GM10248 (cell line): ENCODE measurements around the gene ETV3.
"Not testable (repeated sequence)": the region's sequence is repeated elsewhere in the genome, so short reads cannot be mapped to it uniquely, and the experiment has no call there.

Experiments
- CTCF ChIA-PET: fragments of 300-600 bp; sonication (Branson Sonifier 250); formaldehyde crosslinking; extraction: SDS; loops from one replicate; lab custom pipeline; 2021; ENCODE audit warnings: antibody characterized with exemption; lab: Yijun Ruan, JAX
- POLR2A ChIA-PET: fragments of 350-650 bp; sonication (Branson Sonifier 250); formaldehyde crosslinking; extraction: SDS; loops from one replicate; lab custom pipeline; 2020; ENCODE audit warnings: antibody characterized with exemption; lab: Yijun Ruan, JAX
- DNase-seq: peaks from one replicate; pipeline ENCODE4 v3.0.0; 2012; ENCODE audit errors: extremely low spot score
- TF ChIP-seq, protein P1 (sequence below): IDR thresholded peaks from 2 replicates; pipeline ENCODE4 v1.5.1; 2012; ENCODE audit warnings: mild to moderate bottlenecking, low read depth; ENCODE audit errors: extremely low read depth, missing control alignments, control extremely low read depth

The ETV3 gene

DNA sequence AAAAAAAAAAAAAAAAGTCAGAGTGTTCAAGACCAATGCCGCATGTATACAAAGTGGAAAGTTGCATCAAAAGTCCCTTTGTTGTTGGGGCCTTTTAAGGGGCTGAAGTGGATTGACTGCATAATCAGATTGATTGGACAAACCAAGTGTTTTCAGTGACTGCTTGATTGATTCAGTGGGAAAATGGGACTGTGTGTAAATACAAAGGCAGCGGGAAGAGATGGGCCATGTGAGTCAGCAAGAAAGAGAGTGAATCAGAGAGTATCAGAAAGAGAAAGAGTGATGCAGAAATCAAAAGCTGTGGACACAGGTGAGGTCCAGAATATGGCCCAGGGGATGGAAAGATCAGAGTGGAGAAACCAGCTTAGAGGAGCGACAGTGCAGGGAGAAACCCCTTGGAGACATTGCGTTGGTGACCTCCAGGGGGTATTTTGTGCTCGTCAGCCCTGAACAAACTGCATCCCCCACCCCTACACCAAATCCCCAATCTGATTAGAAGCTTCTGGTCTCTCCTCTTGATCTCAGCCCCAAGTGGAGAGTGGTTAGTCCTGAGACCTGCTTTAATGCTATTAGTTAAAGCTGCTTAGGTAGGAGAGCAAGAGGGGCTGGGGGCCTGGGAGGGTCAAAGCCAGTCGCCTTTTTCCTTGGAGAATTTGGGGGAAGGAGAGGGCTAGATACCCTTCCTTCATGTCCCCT lies 33.4 kb downstream of the ETV3 start:
- ChIA-PET CTCF (interaction anchor here (0.7 to 10.5 kb wide), 5 partner anchors 10 to 52 kb away, joined by 3 to 83 read pairs (median 5); partner anchors contain the start of gene ETV3), POLR2A (no interaction called here)
- DNase-seq, result no peak
- TF ChIP-seq, protein P1, sequence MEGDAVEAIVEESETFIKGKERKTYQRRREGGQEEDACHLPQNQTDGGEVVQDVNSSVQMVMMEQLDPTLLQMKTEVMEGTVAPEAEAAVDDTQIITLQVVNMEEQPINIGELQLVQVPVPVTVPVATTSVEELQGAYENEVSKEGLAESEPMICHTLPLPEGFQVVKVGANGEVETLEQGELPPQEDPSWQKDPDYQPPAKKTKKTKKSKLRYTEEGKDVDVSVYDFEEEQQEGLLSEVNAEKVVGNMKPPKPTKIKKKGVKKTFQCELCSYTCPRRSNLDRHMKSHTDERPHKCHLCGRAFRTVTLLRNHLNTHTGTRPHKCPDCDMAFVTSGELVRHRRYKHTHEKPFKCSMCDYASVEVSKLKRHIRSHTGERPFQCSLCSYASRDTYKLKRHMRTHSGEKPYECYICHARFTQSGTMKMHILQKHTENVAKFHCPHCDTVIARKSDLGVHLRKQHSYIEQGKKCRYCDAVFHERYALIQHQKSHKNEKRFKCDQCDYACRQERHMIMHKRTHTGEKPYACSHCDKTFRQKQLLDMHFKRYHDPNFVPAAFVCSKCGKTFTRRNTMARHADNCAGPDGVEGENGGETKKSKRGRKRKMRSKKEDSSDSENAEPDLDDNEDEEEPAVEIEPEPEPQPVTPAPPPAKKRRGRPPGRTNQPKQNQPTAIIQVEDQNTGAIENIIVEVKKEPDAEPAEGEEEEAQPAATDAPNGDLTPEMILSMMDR, result no peak

DNA sequence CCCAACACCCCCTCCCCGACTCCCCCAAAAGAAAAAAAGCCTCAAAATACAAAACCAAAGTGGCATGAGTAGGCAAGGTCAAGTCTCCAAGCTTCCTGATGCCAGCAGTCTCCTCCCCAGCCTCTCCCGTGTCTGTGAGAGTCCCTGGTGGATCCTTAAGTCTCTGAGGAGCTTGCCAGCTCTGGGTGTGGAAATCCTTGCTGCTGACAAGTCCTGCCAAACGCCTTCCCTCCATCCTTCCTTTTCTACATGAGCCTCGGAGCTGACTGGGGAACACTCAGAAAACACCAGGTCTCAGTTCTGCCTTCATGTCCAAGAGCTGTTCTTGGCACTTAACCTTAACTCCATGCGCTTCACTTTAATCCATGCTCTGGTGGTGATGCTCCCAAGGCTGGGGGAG lies 34.9 kb downstream of the ETV3 start:
- DNase-seq, result no peak
- TF ChIP-seq, protein P1, result no peak
- ChIA-PET POLR2A (no interaction called here), CTCF (interaction anchor here (0.8 to 10.5 kb wide), 6 partner anchors 13 to 73 kb away, joined by 3 to 83 read pairs (median 4); no protein-coding TSS in a partner anchor)

DNA sequence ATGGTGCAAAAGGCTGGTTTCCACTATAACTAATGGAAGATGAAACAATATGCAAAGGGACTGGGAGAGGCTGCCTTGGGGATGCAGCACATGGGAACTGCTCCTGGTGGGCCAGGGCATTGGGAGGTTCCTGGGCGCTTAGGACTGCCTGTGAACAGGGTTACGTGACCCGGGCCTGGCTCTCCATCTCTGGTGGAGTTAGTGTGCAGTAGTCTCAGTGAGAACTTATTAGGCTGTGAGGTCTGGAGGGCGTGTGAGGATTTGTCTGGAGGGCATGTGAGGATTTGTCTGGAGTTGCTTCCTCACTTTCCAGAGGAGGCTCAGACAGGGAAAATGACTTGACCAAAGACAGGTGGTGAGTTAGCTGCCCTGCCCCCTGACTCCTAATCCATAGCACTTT lies 37.0 kb downstream of the ETV3 start:
- DNase-seq, result no peak
- ChIA-PET POLR2A (no interaction called here), CTCF (interaction anchor here (6.6 to 10.5 kb wide), 2 partner anchors 11 to 55 kb away, joined by 72 to 83 read pairs; no protein-coding TSS in a partner anchor)
- TF ChIP-seq, protein P1, result no peak

DNA sequence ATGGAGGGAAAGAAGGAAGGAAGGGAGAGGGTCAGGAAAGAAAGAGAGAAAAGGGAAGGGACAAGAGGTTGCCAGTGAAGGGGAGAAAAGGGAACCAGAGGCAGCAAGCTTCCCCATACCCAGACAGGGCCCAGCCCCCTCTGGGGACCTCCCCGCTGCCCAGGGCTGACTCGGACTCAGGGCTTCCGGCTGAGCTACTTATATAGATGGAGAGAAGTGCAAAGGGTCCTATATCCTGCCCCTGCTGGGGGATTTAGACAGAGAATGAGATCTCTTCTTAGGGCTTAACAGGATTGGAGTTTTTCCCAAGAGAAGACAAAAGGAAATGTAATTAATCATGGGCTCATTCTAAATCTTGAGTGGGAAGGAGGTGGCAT lies 38.6 kb downstream of the ETV3 start, which contains the start of gene ETV3L:
ETV3L (minus strand) TSS at position 176 of the 377 bp plus-strand sequence. CDS start 285 bp downstream, outside the sequence.
- POLR2A ChIA-PET, result no interaction called here
- CTCF ChIA-PET, result interaction anchor here (1.4 to 7.9 kb wide), 4 partner anchors 9 to 57 kb away, joined by 3 to 67 read pairs (median 12); no protein-coding TSS in a partner anchor
- TF ChIP-seq, protein P1, result no peak
- no peak for DNase-seq

DNA sequence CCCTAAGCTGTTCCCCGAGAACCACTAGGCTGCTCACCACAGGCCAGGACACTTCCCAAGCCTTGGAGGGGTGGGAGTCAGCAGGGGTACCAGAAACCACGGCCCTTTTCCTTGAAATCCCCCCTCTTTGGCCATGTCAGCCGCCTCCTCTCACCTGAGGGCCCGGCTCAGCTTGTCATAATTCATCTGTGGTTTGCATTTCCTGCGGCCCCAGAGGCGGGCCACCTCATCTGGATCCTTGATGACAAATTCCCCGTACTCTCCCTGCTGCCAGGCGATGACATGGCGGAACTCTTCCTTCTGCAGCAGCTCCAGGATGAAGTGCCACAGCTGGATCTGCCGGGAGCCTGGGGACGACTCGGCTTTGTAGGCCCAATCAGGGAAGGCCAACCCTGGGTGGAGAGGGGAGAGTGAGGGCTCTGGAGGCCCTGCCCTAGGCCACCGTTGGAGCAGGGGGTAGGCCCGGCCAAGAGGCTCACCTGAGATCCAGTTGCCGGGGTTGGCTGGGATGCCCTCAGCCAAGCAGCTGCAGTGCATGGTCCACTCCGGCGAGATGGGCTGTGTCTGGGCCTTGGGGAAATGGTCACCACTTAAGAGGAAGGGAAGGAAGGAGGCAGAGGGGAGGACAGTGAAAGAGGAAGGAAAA lies 39.1 kb downstream of the ETV3 start:
- CTCF ChIA-PET, result interaction anchor here (1.4 to 7.9 kb wide), 4 partner anchors 9 to 57 kb away, joined by 3 to 67 read pairs (median 12); no protein-coding TSS in a partner anchor
- DNase-seq, POLR2A ChIA-PET: not testable (repeated sequence)

DNA sequence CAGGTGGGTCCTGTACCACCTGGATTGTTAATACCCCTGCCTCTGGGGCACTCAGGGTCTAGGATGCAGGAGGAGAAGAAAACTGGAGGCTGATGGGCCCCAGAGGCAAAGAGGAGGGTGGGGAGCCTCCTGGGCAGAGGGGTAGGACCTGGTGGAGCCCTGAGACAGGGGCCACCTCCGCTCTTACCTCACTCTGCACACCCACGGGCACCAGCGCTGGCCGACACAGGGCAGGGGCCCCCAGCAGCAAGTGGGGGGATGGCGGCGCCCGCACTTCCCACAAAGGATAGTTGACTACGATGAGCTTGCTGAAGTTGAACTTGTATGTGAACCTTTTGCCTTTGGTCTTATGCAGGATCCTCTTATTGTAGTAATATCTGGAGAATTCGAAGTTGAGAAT lies 39.7 kb downstream of the ETV3 start:
- POLR2A ChIA-PET, result no interaction called here
- DNase-seq, result no peak
- CTCF ChIA-PET, result interaction anchor here (1.4 to 7.9 kb wide), 4 partner anchors 8 to 58 kb away, joined by 3 to 67 read pairs (median 12); no protein-coding TSS in a partner anchor
- TF ChIP-seq, protein P1, result no peak

DNA sequence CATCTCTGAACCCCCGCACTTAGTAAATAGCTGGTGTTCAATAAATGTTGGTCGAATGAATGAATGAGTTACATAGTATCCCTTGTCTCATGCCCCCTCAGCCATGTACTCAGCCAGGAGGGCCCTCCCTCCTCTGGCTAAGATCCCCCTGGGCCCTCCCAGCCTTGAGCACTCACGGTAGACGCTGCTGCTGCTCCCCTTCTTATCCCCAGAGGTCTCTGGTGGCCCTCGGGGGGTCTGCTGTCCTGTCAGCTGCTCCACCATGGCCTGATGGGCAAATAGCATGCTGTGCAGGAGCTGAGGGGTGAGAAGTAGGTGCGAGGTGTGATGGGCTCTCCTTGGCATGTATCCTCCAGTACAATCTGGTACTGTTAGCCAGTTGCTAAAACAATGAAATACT lies 40.5 kb downstream of the ETV3 start:
- DNase-seq, result no peak
- ChIA-PET POLR2A (no interaction called here), CTCF (interaction anchor here (7.9 kb wide), 1 partner anchor 59 kb away, joined by 67 read pairs; no protein-coding TSS in a partner anchor)
- TF ChIP-seq, protein P1, result no peak
